ENCODE results near the gene GRB7. TPM values are rescaled to one million over a fixed set of nuclear protein-coding genes. Genes with fewer than 3 reads are reported as not detected.

Gene GRB7
- total and polyA plus RNA-seq, 2 donors (not counting 1 experiment from before 2014, with no cell fraction given), result 0.81 to 0.84 TPM

DNA sequence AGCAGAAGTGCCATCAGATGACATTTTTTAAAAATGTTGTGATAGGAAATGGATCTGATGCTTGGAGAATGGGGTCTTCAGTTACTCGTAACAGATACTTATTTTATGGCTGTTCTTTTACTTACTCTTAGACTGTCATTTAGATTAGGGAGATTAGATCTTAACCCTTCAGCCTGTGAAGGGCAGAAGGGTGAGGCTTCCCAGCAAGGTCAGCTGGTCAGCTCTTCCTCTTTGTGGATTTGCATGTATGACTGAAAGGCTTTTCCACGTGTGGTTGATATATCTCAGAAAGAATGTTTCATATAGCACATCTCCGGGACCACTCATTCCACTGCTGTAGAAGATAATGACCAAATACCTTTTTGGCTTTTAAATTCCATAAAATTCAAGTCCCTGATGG, 27.4 kb downstream of the GRB7 start:
- Mint-ChIP-seq H3K4me3 (peak overlapping the region; percentile 19), H3K4me1 (peaks cover 74% of the 10 kb centered on the region), H3K9me3 (ENCODE audit: insufficient read depth) (no peaks in the 10 kb centered on the region), H3K27ac (peak overlapping the region; percentile 91), H3K27me3 (no peaks in the 10 kb centered on the region)
- no peaks in the 10 kb centered on the region for H3K9me3 ChIP-seq (ENCODE audit: control extremely low read depth in 1 of 3, control insufficient read depth in 2 of 3, insufficient read depth in 1 of 3, low read length in 2 of 3)
- CTCF ChIA-PET, result interaction anchor here (1.1 to 1.5 kb wide), 4 partner anchors 10 to 109 kb away, joined by 3 to 10 read pairs (median 4); partner anchors contain the start of gene IKZF3
- intact Hi-C loops (cut with micrococcal nuclease), result no loop called here
- POLR2A ChIA-PET, result interaction anchor here (0.5 to 1.5 kb wide), 3 partner anchors 9 to 142 kb away, joined by 7 to 8 read pairs (median 7); no protein-coding TSS in a partner anchor
- peaks cover 10 to 89% of the 10 kb centered on the region in 2 experiments for H3K36me3 ChIP-seq (replicated peaks in 1 of 2; ENCODE audit: control extremely low read depth in 1 of 2, control insufficient read depth in 1 of 2, extremely low read depth in 1 of 2, insufficient read depth in 2 of 2, low read length in 1 of 2)
- H3K79me2 ChIP-seq (ENCODE audit: control insufficient read depth, insufficient read depth, low read length), result peaks cover 99% of the 10 kb centered on the region
- peaks cover 7% of the 10 kb centered on the region for H4K20me1 ChIP-seq (ENCODE audit: control insufficient read depth, insufficient read depth, low read length, poor library complexity, severe bottlenecking)
- H3K4me3 ChIP-seq (ENCODE audit: control extremely low read depth in 1 of 5, extremely low read depth in 1 of 5, insufficient read depth in 1 of 5, low read depth in 2 of 5, low read length in 4 of 5), result no peak overlapping the region
- TF ChIP-seq, protein P1, sequence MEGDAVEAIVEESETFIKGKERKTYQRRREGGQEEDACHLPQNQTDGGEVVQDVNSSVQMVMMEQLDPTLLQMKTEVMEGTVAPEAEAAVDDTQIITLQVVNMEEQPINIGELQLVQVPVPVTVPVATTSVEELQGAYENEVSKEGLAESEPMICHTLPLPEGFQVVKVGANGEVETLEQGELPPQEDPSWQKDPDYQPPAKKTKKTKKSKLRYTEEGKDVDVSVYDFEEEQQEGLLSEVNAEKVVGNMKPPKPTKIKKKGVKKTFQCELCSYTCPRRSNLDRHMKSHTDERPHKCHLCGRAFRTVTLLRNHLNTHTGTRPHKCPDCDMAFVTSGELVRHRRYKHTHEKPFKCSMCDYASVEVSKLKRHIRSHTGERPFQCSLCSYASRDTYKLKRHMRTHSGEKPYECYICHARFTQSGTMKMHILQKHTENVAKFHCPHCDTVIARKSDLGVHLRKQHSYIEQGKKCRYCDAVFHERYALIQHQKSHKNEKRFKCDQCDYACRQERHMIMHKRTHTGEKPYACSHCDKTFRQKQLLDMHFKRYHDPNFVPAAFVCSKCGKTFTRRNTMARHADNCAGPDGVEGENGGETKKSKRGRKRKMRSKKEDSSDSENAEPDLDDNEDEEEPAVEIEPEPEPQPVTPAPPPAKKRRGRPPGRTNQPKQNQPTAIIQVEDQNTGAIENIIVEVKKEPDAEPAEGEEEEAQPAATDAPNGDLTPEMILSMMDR (IDR thresholded peaks at IDR 0.05), result no peak
- TF ChIP-seq EZH2 (IDR thresholded peaks at IDR 0.05; ENCODE audit: borderline replicate concordance, insufficient read depth, low read depth, low read length, poor library complexity, severe bottlenecking), result no peak
- DNase-seq (no peak), ATAC-seq (ENCODE audit: low read depth) (no peak)
- peak overlapping the region; percentile 3 to 86 for H3K27ac ChIP-seq (ENCODE audit: low read length in 2 of 2)
- H3K4me2 ChIP-seq (replicated peaks; ENCODE audit: low read depth, low read length, poor library complexity, severe bottlenecking), result no peak overlapping the region
- H2AFZ ChIP-seq (ENCODE audit: insufficient read depth, low read depth, low read length, poor library complexity, severe bottlenecking), result no peak overlapping the region
- H3K4me1 ChIP-seq (ENCODE audit: control insufficient read depth in 2 of 2, insufficient read depth in 2 of 2, low read length in 2 of 2), result peaks cover 44 to 67% of the 10 kb centered on the region in 2 donors
- H3K27me3 ChIP-seq (replicated peaks in 1 of 4; ENCODE audit: control extremely low read depth in 1 of 4, control insufficient read depth in 3 of 4, insufficient read depth in 4 of 4, low read length in 3 of 4), result no peaks in the 10 kb centered on the region
- WGBS (ENCODE audit: insufficient coverage), result no CpG with 5 or more reads among the region's 3 CpGs
- no peak overlapping the region for H3K9ac ChIP-seq (ENCODE audit: low read length)

DNA sequence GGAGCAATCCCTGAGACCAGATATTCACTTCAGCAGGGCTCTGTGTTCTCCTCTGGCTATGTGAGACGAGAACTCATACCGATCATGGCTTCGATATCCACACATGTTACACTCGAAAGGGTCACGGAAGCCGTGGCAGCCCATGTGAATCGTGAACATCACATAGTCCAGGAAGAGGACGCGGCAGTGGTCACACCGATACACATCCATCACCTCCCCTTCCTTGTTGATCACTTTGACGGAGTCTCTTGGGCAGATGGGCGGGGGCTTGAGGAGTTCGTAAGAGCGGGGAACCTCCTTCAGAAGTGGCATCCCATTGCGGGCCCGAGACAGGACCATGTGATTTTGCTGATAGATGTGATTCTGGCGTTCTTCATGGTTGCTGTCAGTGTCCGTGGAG, 28.0 kb downstream of the GRB7 start:
- peak overlapping the region; percentile 3 to 86 for H3K27ac ChIP-seq (ENCODE audit: low read length in 2 of 2)
- H4K20me1 ChIP-seq (ENCODE audit: control insufficient read depth, insufficient read depth, low read length, poor library complexity, severe bottlenecking), result peaks cover 7% of the 10 kb centered on the region

More for the DNA sequence above, 28.0 kb downstream of the GRB7 start:
- Histone ChIP-seq H3K9ac (ENCODE audit: low read length) (no peak overlapping the region), H2AFZ (ENCODE audit: insufficient read depth, low read depth, low read length, poor library complexity, severe bottlenecking) (no peak overlapping the region), H3K4me3 (ENCODE audit: control extremely low read depth in 1 of 5, extremely low read depth in 1 of 5, insufficient read depth in 1 of 5, low read depth in 2 of 5, low read length in 4 of 5) (no peak overlapping the region), H3K9me3 (ENCODE audit: control extremely low read depth in 1 of 3, control insufficient read depth in 2 of 3, insufficient read depth in 1 of 3, low read length in 2 of 3) (no peaks in the 10 kb centered on the region), H3K4me2 (replicated peaks; ENCODE audit: low read depth, low read length, poor library complexity, severe bottlenecking) (no peak overlapping the region), H3K36me3 (replicated peaks in 1 of 2; ENCODE audit: control extremely low read depth in 1 of 2, control insufficient read depth in 1 of 2, extremely low read depth in 1 of 2, insufficient read depth in 2 of 2, low read length in 1 of 2) (peaks cover 10 to 90% of the 10 kb centered on the region in 2 experiments), H3K4me1 (ENCODE audit: control insufficient read depth in 2 of 2, insufficient read depth in 2 of 2, low read length in 2 of 2) (peaks cover 49 to 68% of the 10 kb centered on the region in 2 donors), H3K79me2 (ENCODE audit: control insufficient read depth, insufficient read depth, low read length) (peaks cover 99% of the 10 kb centered on the region), H3K27me3 (replicated peaks in 1 of 4; ENCODE audit: control extremely low read depth in 1 of 4, control insufficient read depth in 3 of 4, insufficient read depth in 4 of 4, low read length in 3 of 4) (no peaks in the 10 kb centered on the region)
- no peak for DNase-seq
- H3K27ac Mint-ChIP-seq, result peak overlapping the region; percentile 91
- ChIA-PET CTCF (interaction anchor here (0.8 kb wide), 1 partner anchor 108 kb away, joined by 3 read pairs; no protein-coding TSS in a partner anchor), POLR2A (interaction anchor here (2.3 kb wide), 1 partner anchor 10 kb away, joined by 12 read pairs; no protein-coding TSS in a partner anchor)
- no peaks in the 10 kb centered on the region for H3K9me3 Mint-ChIP-seq (ENCODE audit: insufficient read depth)
- H3K4me1 Mint-ChIP-seq, result peaks cover 77% of the 10 kb centered on the region
- no peak for TF ChIP-seq EZH2 (IDR thresholded peaks at IDR 0.05; ENCODE audit: borderline replicate concordance, insufficient read depth, low read depth, low read length, poor library complexity, severe bottlenecking)
- TF ChIP-seq, protein P1 (IDR thresholded peaks at IDR 0.05), result no peak
- H3K27me3 Mint-ChIP-seq, result no peaks in the 10 kb centered on the region
- ATAC-seq (ENCODE audit: low read depth), result no peak
- intact Hi-C loops (cut with micrococcal nuclease), result no loop called here
- over 99% methylated on average over 11 of the region's 18 CpGs for WGBS (ENCODE audit: insufficient coverage)
- no peak overlapping the region for H3K4me3 Mint-ChIP-seq

All from B cell (primary cell).